KBM-7 (cell line): ENCODE results near the gene TCHH.
"Not testable (repeated sequence)": the region's sequence is repeated elsewhere in the genome, so short reads cannot be mapped to it uniquely, and the experiment has no call there.

Experiments used
- DNase-seq: peaks from one replicate; pipeline ENCODE4 v3.0.0-alpha.2; 2015
- in situ Hi-C: fragments of 300-500 bp; cut with MboI; formaldehyde crosslinking; loops from 2 replicates; pipeline ENCODE4 v1.14.3; 2020; ENCODE audit warnings: low sequenced_read_pairs, low pct_unique_long_range_greater_than_20kb, mixed read lengths

TCHH gene, protein sequence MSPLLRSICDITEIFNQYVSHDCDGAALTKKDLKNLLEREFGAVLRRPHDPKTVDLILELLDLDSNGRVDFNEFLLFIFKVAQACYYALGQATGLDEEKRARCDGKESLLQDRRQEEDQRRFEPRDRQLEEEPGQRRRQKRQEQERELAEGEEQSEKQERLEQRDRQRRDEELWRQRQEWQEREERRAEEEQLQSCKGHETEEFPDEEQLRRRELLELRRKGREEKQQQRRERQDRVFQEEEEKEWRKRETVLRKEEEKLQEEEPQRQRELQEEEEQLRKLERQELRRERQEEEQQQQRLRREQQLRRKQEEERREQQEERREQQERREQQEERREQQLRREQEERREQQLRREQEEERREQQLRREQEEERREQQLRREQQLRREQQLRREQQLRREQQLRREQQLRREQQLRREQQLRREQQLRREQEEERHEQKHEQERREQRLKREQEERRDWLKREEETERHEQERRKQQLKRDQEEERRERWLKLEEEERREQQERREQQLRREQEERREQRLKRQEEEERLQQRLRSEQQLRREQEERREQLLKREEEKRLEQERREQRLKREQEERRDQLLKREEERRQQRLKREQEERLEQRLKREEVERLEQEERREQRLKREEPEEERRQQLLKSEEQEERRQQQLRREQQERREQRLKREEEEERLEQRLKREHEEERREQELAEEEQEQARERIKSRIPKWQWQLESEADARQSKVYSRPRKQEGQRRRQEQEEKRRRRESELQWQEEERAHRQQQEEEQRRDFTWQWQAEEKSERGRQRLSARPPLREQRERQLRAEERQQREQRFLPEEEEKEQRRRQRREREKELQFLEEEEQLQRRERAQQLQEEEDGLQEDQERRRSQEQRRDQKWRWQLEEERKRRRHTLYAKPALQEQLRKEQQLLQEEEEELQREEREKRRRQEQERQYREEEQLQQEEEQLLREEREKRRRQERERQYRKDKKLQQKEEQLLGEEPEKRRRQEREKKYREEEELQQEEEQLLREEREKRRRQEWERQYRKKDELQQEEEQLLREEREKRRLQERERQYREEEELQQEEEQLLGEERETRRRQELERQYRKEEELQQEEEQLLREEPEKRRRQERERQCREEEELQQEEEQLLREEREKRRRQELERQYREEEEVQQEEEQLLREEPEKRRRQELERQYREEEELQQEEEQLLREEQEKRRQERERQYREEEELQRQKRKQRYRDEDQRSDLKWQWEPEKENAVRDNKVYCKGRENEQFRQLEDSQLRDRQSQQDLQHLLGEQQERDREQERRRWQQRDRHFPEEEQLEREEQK (N-terminal part only)

DNA sequence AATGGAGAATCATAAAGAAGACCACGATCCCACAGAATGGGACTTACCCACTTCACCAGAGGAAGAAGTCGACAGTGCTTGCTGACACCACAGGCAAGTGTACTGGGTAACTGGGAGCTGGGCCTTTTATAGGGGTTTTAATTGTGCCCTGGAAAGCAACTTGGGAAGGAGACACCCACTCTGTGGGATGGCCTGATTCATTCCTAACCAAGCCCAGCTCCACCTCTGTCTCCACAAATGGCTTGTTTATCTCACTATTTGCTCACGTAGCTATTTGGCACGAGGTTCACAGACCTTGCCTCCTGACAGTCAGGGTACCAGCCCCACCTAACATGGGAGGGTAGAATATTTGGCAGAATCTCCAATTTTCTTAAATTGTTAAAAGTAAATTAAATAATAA, at the start of gene TCHH:
TSS of gene TCHH (minus strand) at position 101 of the 400 bp plus-strand sequence. CDS start 1,364 bp downstream, outside the sequence.
- DNase-seq, result no peak
- in situ Hi-C loops, result no loop called here

DNA sequence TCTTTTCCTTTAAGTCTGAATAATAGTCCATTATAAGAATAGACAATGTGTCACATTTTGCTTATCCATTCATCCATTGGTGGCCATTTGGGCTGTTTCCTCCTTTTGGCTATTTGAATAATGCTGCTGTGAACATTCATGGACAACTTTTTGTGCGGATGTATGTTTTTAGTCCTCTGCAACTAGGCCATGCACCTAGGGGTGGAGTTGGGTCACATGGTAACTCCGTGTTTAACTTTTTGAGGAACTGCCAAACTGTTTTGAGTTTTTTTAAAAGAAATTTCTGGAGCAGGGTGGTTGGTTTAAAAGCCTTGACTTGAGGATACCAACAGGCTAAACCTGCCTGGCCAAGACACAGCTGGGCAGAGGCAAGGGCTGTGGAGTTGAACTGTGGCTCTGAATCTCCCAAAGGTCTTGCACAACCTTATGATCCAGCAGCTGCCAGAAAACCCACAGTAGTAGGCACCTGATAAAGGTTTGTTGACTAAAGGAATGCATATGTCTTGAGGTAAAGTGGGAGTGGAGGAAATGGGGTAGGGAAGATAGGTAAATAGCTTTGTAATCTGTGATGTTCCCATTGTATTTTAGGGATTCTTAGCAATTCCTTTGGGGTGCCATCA, 49.4 kb upstream of the TCHH start:
- DNase-seq, result no peak
- in situ Hi-C loops, result no loop called here

DNA sequence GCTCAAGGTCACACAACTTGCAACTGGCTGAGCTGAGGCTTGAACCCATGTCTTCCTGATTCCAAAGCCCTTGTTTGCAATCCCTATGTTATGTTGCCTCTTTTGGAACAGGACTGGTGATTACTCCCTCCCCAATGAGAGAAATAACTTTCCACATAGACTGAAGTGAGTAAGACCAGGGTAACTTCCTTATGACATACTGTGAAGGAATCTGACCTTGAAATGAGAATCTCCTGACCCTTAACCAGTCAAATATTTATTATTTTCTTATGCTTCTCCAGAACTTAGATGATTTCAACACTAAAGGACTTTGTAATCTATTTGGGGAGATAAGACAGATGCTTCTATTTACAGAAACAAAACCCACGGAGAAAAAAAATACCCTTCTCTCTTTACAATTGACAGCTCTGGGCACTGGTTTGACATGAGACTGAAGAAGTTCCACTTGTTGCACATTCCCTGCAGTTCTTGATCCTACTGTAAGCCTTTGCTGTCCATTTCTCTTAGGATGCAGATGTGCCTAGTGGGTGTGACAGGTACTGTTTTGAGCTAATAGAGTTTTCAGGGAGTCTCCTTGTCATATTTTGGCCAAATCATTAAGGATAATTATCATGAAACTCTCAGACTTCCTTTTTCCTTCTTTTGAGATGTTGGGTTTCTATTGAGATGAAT, 47.7 kb upstream of the TCHH start:
- in situ Hi-C loops, result no loop called here
- no peak for DNase-seq

DNA sequence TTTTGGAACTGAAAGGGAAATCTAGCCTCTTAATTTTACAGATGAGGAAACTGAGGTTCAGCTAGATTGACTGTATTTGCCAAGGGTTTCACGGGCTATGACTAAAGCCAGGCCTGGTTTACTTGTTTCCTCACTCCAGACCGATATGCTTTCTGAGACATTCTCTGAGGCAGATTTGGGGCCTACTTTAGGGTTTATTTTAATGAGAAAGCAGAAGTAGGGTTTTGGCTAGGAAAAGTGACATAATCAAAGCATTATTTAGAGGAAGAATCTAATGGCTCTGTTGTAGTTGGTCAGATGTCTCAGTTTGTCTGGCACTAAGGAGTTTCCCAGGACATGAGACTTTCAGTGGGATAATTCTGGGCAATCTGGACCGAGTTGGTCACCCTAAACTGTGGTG, 45.3 kb upstream of the TCHH start:
- in situ Hi-C loops, result no loop called here

DNA sequence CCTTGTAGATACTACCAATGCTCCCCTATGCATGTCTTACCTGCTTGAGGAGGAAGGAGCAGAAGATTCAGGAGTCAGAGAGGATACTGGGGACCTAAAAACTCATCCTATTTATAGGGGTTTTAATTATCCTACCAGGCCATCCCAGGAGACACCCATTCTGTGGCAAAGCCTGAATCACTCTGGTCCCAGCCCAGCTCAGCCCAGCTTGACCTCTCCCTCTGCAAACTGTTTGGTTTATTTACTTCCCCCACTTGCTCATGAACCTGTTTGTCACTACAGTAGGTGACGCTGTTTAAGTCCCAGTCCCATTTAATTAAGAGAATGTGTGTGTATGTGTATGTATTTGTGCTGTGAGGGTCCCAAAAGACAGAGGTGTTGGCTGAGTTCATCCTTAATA, 43.9 kb upstream of the TCHH start, which contains the start of gene RPTN:
TSS of gene RPTN (minus strand) at position 85 of the 400 bp plus-strand sequence. CDS start 1,339 bp downstream, outside the sequence.
- in situ Hi-C loops, result no loop called here
- no peak for DNase-seq

More for the DNA sequence above, 45.3 kb upstream of the TCHH start:
- peak; percentile 23 for DNase-seq

DNA sequence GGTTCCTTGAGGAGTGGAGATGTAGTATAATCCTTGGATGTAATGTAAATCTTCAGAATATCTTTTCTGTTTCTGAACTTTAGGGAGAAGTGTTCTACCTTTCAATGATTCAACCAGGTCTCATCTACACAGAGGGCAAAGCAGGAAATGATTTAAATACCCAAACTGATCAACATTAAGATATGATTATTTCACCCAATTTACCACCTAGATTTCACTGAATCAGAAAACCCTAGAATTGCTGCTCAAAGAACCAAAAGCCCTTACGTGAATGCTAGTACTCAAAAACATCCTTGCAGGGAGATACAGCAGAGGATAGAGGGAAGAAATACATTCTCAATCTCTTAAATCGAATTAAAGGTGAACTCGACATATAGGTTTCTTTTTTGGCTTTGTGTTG, 38.8 kb upstream of the TCHH start:
- in situ Hi-C loops, result no loop called here

DNA sequence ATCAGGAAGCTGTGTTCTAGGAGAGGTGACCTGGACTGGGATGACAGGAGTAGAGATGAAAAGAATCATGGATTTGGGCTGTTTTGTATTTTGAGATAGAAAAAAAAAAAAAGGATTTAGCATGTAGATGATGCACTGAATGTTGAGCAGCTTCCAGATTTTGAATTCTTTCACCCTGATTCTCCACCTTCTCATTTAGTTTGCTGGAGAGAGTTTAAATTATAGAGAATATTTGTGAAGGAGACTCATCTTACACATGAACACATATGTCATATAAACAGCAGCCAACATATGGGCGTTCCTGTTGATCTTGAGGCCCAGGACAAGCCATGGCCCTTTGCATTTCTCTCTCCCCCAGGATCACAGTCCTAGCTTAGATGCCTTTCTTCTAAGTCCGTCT, 36.4 kb upstream of the TCHH start:
- in situ Hi-C loops, result no loop called here
- DNase-seq, result no peak

More for the DNA sequence above, 38.8 kb upstream of the TCHH start:
- no peak for DNase-seq

DNA sequence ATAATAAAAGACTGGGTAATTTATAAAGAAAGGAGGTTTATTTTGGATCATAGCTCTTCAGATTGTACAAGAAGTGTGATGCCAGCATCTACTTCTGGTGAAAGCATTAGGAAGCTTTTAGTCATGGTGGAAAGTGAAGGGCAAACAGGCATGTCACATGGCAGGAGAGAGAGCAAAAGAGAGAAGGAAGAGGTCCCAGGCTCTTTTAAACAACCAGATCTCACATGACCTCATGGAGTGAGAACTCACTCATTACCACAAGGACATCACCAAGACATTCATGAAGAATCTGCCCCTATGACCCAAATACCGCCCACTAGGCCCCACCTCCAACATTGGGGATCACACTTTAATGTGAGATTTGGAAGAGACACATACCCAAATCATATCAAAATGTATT, 33.7 kb upstream of the TCHH start:
- in situ Hi-C loops, result no loop called here
- no peak for DNase-seq

DNA sequence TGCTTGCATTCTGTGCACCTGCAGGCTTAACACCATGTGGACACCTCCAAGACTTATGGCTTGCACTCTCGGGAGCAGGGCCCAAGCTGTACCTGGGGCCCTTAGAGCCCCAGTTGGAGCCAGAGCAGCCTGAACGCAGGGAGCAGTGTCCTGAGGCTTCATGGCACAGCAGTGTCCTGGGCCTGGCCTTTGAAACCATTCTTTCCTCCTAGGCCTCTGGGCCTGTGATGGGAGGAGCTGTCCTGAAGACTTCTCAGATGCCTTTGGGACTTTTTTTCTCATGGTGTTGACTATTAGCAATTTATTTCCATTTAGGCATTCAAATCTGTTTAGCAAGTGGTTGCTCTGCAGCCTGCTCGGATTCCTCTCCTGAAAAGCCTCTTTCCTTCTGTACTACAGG, 32.8 kb upstream of the TCHH start:
- in situ Hi-C loops, result no loop called here
- DNase-seq, result no peak

DNA sequence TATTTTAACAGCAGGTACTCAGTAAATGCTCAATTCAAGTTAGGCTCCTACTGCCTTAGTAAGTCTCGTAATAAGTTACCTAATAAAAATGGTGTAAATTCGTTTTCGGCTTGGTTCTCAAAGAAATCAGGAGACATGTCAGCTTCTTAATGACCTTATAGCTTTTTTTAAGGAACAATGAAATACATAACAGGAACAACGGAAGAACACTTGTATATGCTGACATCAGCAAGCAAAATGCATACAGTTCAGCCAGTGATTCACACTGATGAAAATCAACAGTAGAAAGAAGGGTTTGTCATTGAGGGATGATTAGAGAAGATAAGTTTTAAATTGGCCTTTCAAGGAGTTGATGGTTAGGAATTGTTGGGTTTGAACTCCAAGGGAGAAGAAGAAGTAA, 30.5 kb upstream of the TCHH start:
- no peak for DNase-seq
- in situ Hi-C loops, result no loop called here

DNA sequence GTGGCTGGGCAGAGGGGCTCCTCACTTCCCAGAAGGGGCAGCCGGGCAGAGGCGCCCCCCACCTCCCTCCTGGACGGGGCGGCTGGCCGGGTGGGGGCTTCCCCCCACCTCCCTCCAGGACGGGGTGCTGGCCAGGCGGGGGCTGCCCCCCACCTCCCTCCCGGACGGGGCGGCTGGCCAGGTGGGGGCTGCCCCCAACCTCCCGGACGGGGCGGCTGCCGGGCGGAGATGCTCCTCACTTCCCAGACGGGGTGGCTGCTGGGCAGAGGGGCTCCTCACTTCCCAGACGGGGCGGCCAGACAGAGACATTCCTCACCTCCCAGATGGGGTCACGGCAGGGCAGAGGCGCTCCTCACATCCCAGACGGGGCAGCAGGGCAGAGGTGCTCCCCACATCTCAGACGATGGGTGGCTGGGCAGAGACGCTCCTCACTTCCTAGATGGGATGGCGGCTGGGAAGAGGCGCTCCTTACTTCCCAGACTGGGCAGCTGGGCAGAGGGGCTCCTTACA, 29.5 kb upstream of the TCHH start:
- in situ Hi-C loops, DNase-seq: not testable (repeated sequence)

DNA sequence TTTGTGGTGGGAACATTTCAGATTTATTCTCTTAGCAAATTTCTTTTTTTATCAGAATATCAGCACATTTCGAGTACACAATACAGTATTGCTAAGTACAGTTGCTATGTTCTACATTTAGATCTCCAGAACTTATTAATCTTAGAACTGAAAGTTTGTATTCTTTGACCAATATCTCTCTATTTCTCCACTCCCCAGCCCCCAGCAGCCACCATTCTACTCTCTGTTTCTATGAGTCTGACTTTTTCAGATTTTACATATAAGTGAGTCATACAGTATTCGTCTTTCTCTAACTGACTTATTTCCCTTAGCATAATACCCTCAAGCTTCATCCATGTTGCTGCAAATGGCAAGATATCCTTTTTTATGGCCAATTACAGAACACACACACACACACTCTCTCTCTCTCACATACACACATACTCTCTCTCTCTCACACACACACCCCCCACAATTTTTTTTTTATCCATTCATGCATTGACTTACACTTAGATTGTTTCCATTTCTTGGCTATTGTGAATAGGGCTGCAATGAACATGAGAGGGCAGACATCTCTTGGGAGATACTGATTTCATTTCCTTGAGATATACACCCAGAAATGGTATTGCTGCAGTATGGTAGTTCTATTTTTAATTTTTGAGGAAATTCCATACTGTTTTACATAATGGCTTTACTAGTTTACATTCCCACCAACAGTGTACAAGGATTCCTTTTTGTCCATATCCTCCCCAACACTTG, 28.1 kb upstream of the TCHH start:
- no peak for DNase-seq
- in situ Hi-C loops, result no loop called here

DNA sequence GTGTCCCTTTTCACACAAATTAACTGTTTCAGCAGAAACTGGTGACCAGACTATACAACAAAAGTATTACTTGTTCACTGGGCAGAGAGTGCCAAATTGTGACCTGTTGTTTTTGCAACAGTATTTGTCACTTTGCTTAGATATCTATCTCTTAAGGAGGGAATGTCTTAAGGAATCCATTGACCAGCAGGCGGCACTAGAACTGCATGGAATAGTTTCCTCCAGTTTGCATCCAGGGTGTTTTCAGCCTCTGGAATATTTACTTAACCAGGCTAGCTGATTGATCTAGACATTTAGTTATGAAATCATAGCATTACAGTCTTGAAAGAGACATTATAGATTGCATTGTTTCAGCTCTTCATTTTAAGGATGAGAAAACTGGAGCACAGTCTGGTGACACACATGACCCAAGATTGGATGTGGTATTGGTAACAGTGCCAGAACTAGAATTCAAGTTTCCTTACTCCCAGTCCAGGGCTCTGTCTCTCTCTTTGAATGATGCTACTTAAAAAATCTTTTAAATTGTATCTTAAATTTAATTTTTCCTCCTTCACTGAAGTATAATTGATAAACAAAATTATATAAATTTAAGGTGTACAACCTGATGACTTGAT, 26.8 kb upstream of the TCHH start:
- in situ Hi-C loops, result no loop called here
- peak; percentile 54 for DNase-seq

DNA sequence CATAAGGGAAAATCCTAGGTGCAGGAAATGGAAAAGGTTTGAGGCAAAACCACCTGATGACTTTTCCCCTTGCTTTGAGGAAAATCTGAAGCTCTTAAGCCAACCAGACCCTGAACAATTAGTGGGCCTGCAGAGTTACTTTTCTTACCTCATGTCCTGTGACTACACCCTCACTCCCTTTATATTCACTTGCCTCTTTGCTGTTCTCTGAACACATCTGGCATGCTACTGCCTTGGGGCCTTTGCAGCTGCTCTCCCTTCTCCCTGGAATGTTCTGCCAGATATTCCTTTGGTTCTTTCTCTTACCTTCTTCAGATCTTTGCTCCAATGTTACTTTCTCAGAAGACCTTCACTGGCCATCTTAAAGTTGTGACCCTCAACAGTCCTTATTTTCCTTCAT, 22.0 kb upstream of the TCHH start:
- in situ Hi-C loops, result no loop called here

DNA sequence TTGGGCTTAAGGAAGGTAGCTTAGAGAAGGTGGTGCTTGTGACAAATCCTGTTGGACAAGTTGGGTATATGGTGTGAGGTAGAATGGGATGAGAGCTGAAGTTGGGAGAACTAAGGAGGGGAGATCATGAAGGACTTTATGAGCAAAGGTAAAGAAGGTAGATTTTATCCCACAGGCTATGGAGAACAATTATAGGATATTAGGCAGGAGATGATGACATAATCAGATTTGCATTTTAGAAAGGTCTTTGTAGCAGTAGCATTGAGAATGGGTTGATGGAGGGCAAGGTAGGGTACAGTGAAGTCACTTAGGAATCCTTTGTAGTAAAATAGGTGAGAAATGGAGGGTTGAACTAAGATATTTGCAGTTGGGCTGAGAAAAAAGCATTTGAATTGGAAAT, 14.9 kb upstream of the TCHH start:
- DNase-seq, result no peak
- in situ Hi-C loops, result no loop called here

More for the DNA sequence above, 22.0 kb upstream of the TCHH start:
- no peak for DNase-seq

DNA sequence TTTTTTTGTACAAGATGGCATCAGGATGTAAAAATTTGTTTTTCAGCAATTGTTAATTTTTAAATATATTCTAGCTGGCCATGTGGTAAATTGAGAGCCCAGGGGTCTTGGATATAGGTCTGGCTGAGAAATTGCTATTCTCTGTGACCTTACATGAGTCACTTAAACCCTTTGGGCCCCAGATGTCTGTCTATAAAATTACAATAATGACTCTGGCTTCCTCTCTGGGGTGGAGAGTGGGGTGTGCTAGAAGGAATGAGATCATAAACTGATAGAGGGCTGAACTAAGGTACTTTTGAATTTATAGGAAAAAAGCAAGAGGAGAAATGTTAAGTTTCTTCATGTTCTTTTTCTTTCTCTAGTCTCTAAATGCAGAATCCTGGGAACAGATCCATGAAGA, 12.4 kb upstream of the TCHH start:
- in situ Hi-C loops, result no loop called here

DNA sequence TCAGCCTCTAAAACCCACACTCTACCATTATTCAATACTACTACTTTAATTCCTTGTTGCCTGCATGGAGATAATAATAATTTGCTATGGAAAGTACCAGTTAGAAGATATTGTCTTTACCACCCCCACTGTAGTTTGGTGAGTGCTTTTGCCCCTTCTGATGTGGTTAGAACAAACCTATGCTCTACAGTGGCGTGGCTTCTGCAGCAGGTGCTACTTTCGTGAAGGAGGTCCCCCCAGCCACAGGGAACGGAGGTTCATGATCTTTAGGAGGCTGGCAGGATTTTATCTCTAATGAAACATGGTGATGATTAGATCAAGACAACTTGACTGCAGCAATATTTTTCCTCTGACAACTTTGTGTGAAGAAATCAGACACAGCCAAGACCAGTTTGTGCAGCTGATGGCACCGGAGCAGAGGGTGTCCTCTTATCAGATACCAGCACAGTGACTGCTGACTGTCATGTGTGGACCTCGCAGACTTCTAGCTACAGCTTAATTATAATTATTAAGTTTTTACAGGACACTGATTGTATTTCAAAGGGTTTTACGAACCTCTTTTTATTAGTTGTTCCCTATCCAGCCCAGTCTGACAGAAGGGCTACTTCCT, 10.7 kb upstream of the TCHH start:
- DNase-seq, result no peak
- in situ Hi-C loops, result no loop called here

More for the DNA sequence above, 12.4 kb upstream of the TCHH start:
- no peak for DNase-seq
